ENCODE measurements around the gene RAPGEF4.
"Not testable (repeated sequence)": the region's sequence is repeated elsewhere in the genome, so short reads cannot be mapped to it uniquely, and the experiment has no call there.

The RAPGEF4 gene

GRCh38 chr2:173092844-173093402 lies 357.3 kb downstream of the RAPGEF4 start:
- TF ChIP-seq CTCF (IDR thresholded peaks at IDR 0.05; ENCODE audit: borderline replicate concordance, insufficient read depth, low read depth, low read length), result no peak
- H3K4me3 ChIP-seq (ENCODE audit: low read depth, low read length), result no peak overlapping the region

- H3K4me3 ChIP-seq (ENCODE audit: low read depth, low read length), result not testable (repeated sequence)
Measured at GRCh38 chr2:173093617-173094016, 358.0 kb downstream of the RAPGEF4 start.

- TF ChIP-seq CTCF (IDR thresholded peaks at IDR 0.05; ENCODE audit: borderline replicate concordance, insufficient read depth, low read depth, low read length), result no peak
- H3K4me3 ChIP-seq (ENCODE audit: low read depth, low read length), result no peak overlapping the region
Measured at GRCh38 chr2:173094731-173095130, 359.1 kb downstream of the RAPGEF4 start.

GRCh38 chr2:173095356-173095755 lies 359.7 kb downstream of the RAPGEF4 start:
- TF ChIP-seq CTCF (IDR thresholded peaks at IDR 0.05; ENCODE audit: borderline replicate concordance, insufficient read depth, low read depth, low read length), result no peak
- no peak overlapping the region for H3K4me3 ChIP-seq (ENCODE audit: low read depth, low read length)

GRCh38 chr2:173099271-173099670 lies 363.6 kb downstream of the RAPGEF4 start:
- no peak overlapping the region for H3K4me3 ChIP-seq (ENCODE audit: low read depth, low read length)
- TF ChIP-seq CTCF (IDR thresholded peaks at IDR 0.05; ENCODE audit: borderline replicate concordance, insufficient read depth, low read depth, low read length), result no peak

GRCh38 chr2:173099804-173100203 lies 364.2 kb downstream of the RAPGEF4 start:
- TF ChIP-seq CTCF (IDR thresholded peaks at IDR 0.05; ENCODE audit: borderline replicate concordance, insufficient read depth, low read depth, low read length), result no peak
- H3K4me3 ChIP-seq (ENCODE audit: low read depth, low read length), result no peak overlapping the region

- no peak for TF ChIP-seq CTCF (IDR thresholded peaks at IDR 0.05; ENCODE audit: borderline replicate concordance, insufficient read depth, low read depth, low read length)
Measured at GRCh38 chr2:173101687-173102086, 366.0 kb downstream of the RAPGEF4 start.

More at GRCh38 chr2:173101687-173102086, 366.0 kb downstream of the RAPGEF4 start:
- no peak overlapping the region for H3K4me3 ChIP-seq (ENCODE audit: low read depth, low read length)

All from GM12875 (cell line).